Osteoblast (primary cell): ENCODE data around the gene DENND6B. TPM values are rescaled to one million over a fixed set of nuclear protein-coding genes. Genes with fewer than 3 reads are reported as not detected.
"Not testable (repeated sequence)": the region's sequence is repeated elsewhere in the genome, so short reads cannot be mapped to it uniquely, and the experiment has no call there.

Experiments used
- DNase-seq: peaks from one replicate; pipeline ENCODE4 v3.0.0; 2011; ENCODE audit warnings: low spot score, mixed read lengths; ENCODE audit not compliant: insufficient read length; ENCODE audit errors: missing footprints
- H2AFZ ChIP-seq: 2 replicates; pipeline ENCODE4 v1.6.0; 2011; ENCODE audit warnings: mild to moderate bottlenecking, low read length
- H3K27ac ChIP-seq: 2 replicates; pipeline ENCODE4 v1.5.1; 2011; ENCODE audit warnings: mild to moderate bottlenecking, low read depth, low read length, moderate library complexity
- H3K27me3 ChIP-seq: 2 replicates; pipeline ENCODE4 v1.6.0; 2012; ENCODE audit warnings: mild to moderate bottlenecking, control low read depth, inconsistent platforms, low read length, moderate library complexity; ENCODE audit not compliant: insufficient read depth
- H3K36me3 ChIP-seq: 2 replicates; pipeline ENCODE4 v1.5.1; 2011; ENCODE audit warnings: mild to moderate bottlenecking, low read length, control low read depth, moderate library complexity; ENCODE audit not compliant: insufficient read depth
- H3K4me1 ChIP-seq: 2 replicates; pipeline ENCODE4 v1.5.1; 2011; ENCODE audit warnings: mild to moderate bottlenecking, low read length, control low read depth, moderate library complexity; ENCODE audit not compliant: insufficient read depth
- H3K4me2 ChIP-seq: 2 replicates; pipeline ENCODE4 v1.6.0; 2011; ENCODE audit warnings: mild to moderate bottlenecking, low read length; ENCODE audit not compliant: insufficient read depth
- H3K4me3 ChIP-seq: fragments of 200-600 bp; sonication (generic); 3 replicates; pipeline ENCODE4 v1.5.1; 2012; ENCODE audit warnings: mild to moderate bottlenecking, low read length, inconsistent platforms; ENCODE audit not compliant: insufficient read depth
- H3K79me2 ChIP-seq: 2 replicates; pipeline ENCODE4 v1.6.0; 2012; ENCODE audit warnings: mild to moderate bottlenecking, low read length, control low read depth, inconsistent platforms; ENCODE audit not compliant: insufficient read depth
- H3K9me3 ChIP-seq: 2 replicates; pipeline ENCODE4 v1.5.1; 2011; ENCODE audit warnings: low read depth, low read length, control low read depth
- H4K20me1 ChIP-seq: 2 replicates; pipeline ENCODE4 v1.6.0; 2012; ENCODE audit warnings: mild to moderate bottlenecking, low read length, control low read depth; ENCODE audit not compliant: insufficient read depth
- CTCF ChIP-seq: IDR thresholded peaks from 2 replicates; pipeline ENCODE4 v1.5.1; 2011; ENCODE audit warnings: mild to moderate bottlenecking, low read depth, low read length, moderate library complexity; ENCODE audit errors: extremely low read depth
- total RNA-seq: library from RNA; depleted of rRNA; stranded (reverse); fragments of >200 nt; gene quantifications from 2 replicates; pipeline ENCODE4 v1.2.3, GENCODE V29; 2012

The DENND6B gene
- total RNA-seq, 1 donor, result 6.5 TPM

DNA sequence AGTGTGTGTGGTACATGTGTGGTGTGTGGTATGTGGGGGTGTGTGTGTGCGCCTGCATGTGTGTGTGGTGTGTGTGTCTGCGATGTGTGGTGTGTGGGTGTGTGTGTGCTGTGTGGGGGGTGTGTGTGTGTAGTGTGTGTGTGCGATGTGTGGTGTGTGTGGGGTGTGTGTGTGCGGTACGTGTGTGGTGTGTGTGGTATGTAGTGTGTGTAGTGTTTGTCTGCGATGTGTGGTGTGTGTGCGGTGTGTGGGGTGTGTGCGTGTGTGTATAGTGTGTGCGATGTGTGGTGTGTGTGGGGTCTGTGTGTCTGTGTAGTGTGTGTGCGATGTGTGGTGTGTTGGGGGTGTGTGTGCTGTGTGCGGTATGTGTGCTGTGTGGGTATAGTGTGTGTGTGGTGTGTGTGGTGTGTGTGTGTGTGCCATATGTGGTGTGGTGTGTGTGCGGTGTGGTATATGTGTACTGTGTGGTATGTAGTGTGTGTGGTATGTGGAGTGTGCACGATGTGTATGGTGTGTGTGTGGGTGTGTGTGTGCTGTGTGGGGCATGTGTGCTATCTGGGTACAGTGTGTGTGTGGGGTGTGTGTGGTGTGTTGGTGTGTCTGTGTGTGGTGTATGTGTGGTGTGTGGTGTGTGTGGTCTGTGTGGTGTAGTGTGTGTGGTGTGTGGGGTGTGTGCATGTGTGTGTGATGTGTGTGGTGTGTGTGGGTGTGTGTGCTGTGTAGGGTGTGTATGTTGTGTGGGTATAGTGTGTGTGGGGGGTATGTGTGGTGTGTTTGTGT lies 10.6 kb upstream of the DENND6B start:
- H3K36me3 ChIP-seq, result no peaks in the 10 kb centered on the region
- DNase-seq, result no peak
- no peaks in the 10 kb centered on the region for H3K9me3 ChIP-seq
- no peak for TF ChIP-seq CTCF
- H3K4me2 ChIP-seq, result no peak overlapping the region
- H4K20me1 ChIP-seq, result no peaks in the 10 kb centered on the region
- H3K4me1 ChIP-seq, result peaks cover under 1% of the 10 kb centered on the region
- no peaks in the 10 kb centered on the region for H3K79me2 ChIP-seq
- no peaks in the 10 kb centered on the region for H3K27me3 ChIP-seq
- H2AFZ ChIP-seq, result no peak overlapping the region
- H3K4me3 ChIP-seq, result no peak overlapping the region
- H3K27ac ChIP-seq, result no peak overlapping the region

DNA sequence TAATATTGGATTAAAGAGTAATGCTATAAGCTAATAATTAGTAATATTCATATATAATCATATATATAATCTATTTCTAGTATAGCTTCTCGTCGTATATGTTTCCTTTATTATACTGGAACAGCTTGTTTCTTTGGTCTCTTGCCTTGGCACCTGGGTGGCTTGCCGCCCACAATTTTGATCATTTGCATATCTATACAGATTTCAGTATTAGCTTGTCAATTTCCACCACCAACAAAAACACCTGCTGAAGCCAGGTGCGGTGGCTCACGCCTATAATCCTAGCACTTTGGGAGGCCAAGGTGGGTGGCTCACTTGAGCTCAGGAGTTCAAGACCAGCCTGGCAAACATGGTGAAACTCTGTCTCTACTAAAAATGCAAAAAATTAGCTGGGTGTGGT lies 7.6 kb upstream of the DENND6B start:
- H3K4me2 ChIP-seq, H3K9me3 ChIP-seq, H4K20me1 ChIP-seq, H3K36me3 ChIP-seq, H3K4me3 ChIP-seq, H3K79me2 ChIP-seq, DNase-seq, H2AFZ ChIP-seq, H3K27me3 ChIP-seq, H3K27ac ChIP-seq: not testable (repeated sequence)
- peaks cover 12% of the 10 kb centered on the region for H3K4me1 ChIP-seq

- peaks cover 12% of the 10 kb centered on the region for H3K79me2 ChIP-seq
- DNase-seq, result peak; percentile 49
These were observed 2.4 kb upstream of the DENND6B start for GRCh38 chr22:50329236-50329635.

DNA sequence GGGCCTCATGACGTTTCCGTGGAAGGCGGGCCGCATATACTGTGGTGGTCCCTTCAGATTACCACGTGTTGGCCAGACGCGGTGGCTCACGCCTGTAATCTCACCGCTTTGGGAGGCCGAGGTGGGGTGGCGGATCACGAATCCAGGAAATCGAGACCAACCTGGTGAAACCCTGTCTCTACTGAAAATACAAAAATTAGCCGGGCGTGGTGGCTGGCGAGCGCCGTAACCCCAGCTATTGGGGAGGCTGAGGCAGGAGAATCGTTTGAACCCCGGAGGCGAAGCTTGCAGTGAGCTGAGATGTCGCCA lies 853 bp upstream of the DENND6B start:
- Histone ChIP-seq H3K79me2 (peaks cover 15% of the 10 kb centered on the region), H3K4me3 (peak overlapping the region; percentile 83), H3K27ac (peak overlapping the region; percentile 83), H3K4me1 (peaks cover 26% of the 10 kb centered on the region), H3K9me3 (no peaks in the 10 kb centered on the region), H4K20me1 (peaks cover 13% of the 10 kb centered on the region), H3K4me2 (peak overlapping the region; percentile 92), H2AFZ (peak overlapping the region; percentile 93), H3K36me3 (no peaks in the 10 kb centered on the region), H3K27me3 (no peaks in the 10 kb centered on the region)
- TF ChIP-seq CTCF, result no peak
- no peak for DNase-seq

More at GRCh38 chr22:50329236-50329635, 2.4 kb upstream of the DENND6B start:
- no peaks in the 10 kb centered on the region for H3K36me3 ChIP-seq
- TF ChIP-seq CTCF, result no peak
- no peak overlapping the region for H3K4me2 ChIP-seq
- H3K4me1 ChIP-seq, result peaks cover 26% of the 10 kb centered on the region
- H3K4me3 ChIP-seq, result no peak overlapping the region
- H2AFZ ChIP-seq, result no peak overlapping the region
- peaks cover 13% of the 10 kb centered on the region for H4K20me1 ChIP-seq
- no peak overlapping the region for H3K27ac ChIP-seq
- H3K27me3 ChIP-seq, result no peaks in the 10 kb centered on the region
- no peaks in the 10 kb centered on the region for H3K9me3 ChIP-seq
